ENCODE measurements around the gene LINGO3. TPM values are rescaled to one million over a fixed set of nuclear protein-coding genes. Genes with fewer than 3 reads are reported as not detected.

LINGO3 gene
- total and polyA plus RNA-seq, 2 of the 8 experiments (the other 6 are each of a cell fraction or from before 2014, with no cell fraction given) = 0.59 TPM; not detected in 1

GRCh38 chr19:2276429-2276986 lies 31.4 kb downstream of the LINGO3 start (continued):
- TF ChIP-seq, protein P1, sequence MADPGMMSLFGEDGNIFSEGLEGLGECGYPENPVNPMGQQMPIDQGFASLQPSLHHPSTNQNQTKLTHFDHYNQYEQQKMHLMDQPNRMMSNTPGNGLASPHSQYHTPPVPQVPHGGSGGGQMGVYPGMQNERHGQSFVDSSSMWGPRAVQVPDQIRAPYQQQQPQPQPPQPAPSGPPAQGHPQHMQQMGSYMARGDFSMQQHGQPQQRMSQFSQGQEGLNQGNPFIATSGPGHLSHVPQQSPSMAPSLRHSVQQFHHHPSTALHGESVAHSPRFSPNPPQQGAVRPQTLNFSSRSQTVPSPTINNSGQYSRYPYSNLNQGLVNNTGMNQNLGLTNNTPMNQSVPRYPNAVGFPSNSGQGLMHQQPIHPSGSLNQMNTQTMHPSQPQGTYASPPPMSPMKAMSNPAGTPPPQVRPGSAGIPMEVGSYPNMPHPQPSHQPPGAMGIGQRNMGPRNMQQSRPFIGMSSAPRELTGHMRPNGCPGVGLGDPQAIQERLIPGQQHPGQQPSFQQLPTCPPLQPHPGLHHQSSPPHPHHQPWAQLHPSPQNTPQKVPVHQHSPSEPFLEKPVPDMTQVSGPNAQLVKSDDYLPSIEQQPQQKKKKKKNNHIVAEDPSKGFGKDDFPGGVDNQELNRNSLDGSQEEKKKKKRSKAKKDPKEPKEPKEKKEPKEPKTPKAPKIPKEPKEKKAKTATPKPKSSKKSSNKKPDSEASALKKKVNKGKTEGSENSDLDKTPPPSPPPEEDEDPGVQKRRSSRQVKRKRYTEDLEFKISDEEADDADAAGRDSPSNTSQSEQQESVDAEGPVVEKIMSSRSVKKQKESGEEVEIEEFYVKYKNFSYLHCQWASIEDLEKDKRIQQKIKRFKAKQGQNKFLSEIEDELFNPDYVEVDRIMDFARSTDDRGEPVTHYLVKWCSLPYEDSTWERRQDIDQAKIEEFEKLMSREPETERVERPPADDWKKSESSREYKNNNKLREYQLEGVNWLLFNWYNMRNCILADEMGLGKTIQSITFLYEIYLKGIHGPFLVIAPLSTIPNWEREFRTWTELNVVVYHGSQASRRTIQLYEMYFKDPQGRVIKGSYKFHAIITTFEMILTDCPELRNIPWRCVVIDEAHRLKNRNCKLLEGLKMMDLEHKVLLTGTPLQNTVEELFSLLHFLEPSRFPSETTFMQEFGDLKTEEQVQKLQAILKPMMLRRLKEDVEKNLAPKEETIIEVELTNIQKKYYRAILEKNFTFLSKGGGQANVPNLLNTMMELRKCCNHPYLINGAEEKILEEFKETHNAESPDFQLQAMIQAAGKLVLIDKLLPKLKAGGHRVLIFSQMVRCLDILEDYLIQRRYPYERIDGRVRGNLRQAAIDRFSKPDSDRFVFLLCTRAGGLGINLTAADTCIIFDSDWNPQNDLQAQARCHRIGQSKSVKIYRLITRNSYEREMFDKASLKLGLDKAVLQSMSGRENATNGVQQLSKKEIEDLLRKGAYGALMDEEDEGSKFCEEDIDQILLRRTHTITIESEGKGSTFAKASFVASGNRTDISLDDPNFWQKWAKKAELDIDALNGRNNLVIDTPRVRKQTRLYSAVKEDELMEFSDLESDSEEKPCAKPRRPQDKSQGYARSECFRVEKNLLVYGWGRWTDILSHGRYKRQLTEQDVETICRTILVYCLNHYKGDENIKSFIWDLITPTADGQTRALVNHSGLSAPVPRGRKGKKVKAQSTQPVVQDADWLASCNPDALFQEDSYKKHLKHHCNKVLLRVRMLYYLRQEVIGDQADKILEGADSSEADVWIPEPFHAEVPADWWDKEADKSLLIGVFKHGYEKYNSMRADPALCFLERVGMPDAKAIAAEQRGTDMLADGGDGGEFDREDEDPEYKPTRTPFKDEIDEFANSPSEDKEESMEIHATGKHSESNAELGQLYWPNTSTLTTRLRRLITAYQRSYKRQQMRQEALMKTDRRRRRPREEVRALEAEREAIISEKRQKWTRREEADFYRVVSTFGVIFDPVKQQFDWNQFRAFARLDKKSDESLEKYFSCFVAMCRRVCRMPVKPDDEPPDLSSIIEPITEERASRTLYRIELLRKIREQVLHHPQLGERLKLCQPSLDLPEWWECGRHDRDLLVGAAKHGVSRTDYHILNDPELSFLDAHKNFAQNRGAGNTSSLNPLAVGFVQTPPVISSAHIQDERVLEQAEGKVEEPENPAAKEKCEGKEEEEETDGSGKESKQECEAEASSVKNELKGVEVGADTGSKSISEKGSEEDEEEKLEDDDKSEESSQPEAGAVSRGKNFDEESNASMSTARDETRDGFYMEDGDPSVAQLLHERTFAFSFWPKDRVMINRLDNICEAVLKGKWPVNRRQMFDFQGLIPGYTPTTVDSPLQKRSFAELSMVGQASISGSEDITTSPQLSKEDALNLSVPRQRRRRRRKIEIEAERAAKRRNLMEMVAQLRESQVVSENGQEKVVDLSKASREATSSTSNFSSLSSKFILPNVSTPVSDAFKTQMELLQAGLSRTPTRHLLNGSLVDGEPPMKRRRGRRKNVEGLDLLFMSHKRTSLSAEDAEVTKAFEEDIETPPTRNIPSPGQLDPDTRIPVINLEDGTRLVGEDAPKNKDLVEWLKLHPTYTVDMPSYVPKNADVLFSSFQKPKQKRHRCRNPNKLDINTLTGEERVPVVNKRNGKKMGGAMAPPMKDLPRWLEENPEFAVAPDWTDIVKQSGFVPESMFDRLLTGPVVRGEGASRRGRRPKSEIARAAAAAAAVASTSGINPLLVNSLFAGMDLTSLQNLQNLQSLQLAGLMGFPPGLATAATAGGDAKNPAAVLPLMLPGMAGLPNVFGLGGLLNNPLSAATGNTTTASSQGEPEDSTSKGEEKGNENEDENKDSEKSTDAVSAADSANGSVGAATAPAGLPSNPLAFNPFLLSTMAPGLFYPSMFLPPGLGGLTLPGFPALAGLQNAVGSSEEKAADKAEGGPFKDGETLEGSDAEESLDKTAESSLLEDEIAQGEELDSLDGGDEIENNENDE (IDR thresholded peaks at IDR 0.05; ENCODE audit: insufficient replicate concordance, low read length) = no peak
- no peak for TF ChIP-seq TBP (IDR thresholded peaks at IDR 0.05; ENCODE audit: low read depth, low read length)
- TF ChIP-seq JUND (IDR thresholded peaks at IDR 0.05; ENCODE audit: low read length) = no peak
- TF ChIP-seq MAFK (IDR thresholded peaks at IDR 0.05; ENCODE audit: low read depth, low read length) = no peak
- TF ChIP-seq EP300 (IDR thresholded peaks at IDR 0.05; ENCODE audit: borderline replicate concordance in 1 of 2, low read depth in 2 of 2, low read length in 2 of 2) = no peak
- no peak for TF ChIP-seq CHD2 (IDR thresholded peaks at IDR 0.05; ENCODE audit: low read length)
- no peak for TF ChIP-seq SP4 (IDR thresholded peaks at IDR 0.05; ENCODE audit: low read length)
- TF ChIP-seq POLR2AphosphoS5 (IDR thresholded peaks at IDR 0.05; ENCODE audit: low read depth, low read length) = no peak
- TF ChIP-seq POU5F1 (IDR thresholded peaks at IDR 0.05; ENCODE audit: low read depth, low read length) = no peak
